Measurements from ENCODE around the gene AGK.

GRCh38 chr7:141550386-141551093, 670 bp upstream of the AGK start:
- TF ChIP-seq CTCF (IDR thresholded peaks at IDR 0.05; ENCODE audit: insufficient read depth, low read depth, low read length), result no peak
- TF ChIP-seq EZH2 (IDR thresholded peaks at IDR 0.05; ENCODE audit: insufficient read depth, low read length), result no peak
